GM11168 (cell line): ENCODE data around the gene IL25.
"Not testable (repeated sequence)": the region's sequence is repeated elsewhere in the genome, so short reads cannot be mapped to it uniquely, and the experiment has no call there.

Source experiments
- in situ Hi-C: fragments of 300-500 bp; cut with MboI; formaldehyde crosslinking; loops from one replicate; pipeline ENCODE4 v1.12.0; 2022; ENCODE audit warnings: low sequenced_read_pairs; ENCODE audit not compliant: unreplicated experiment

IL25 gene

GRCh38 chr14:23425798-23426197 is 53.2 kb downstream of the IL25 start:
- in situ Hi-C loops: not testable (repeated sequence)
